Heart left ventricle (tissue), 13 donors: ENCODE measurements around the gene RBMY1A1.
"Not testable (repeated sequence)": the region's sequence is repeated elsewhere in the genome, so short reads cannot be mapped to it uniquely, and the experiment has no call there.

Experiments used
- POLR2A ChIP-seq, 2 donors: fragments of 450-650 bp; IDR thresholded peaks; one replicate each; pipeline ENCODE4 v1.6.1; 2017; ENCODE audit warnings: antibody characterized with exemption in 2 of 2, mild to moderate bottlenecking in 2 of 2, moderate library complexity in 2 of 2
- TF ChIP-seq, protein P1 (sequence below), 12 donors: fragments of 200-600 bp; sonication (generic) in 4 of 12; IDR thresholded peaks; one replicate each; pipeline versions ENCODE4 v1.5.0 to v1.8.0; 2018 to 2022; ENCODE audit warnings: antibody characterized with exemption in 12 of 12, mild to moderate bottlenecking in 5 of 12
- donor health status: ischemic (EF 13 %, LVEDD 7.1; RV severe dilation, severe dysfunction).
- donor health status: DM: no; HTN: yes; CAD: no.
- donor health status: DM: no; HTN: no; CAD: no.
- donor health status: ischemic (EF 25% LVEDD 6.9; RV normal size, moderate dysfunction).
- donor health status: ischemic (EF 25% LVEDD 5.7; RV mildly dilated, moderate dysfunction).
- donor health status: ischemic (EF 35%, LVEDD 5.7; RV mildly dilated, moderate dysfunction).
- donor health status: nonischemic (EF 11% LVEDD 7.7; RV severe dilation, severe dysfunction).
- donor health status: DM: yes; HTN: yes; CAD: no.
- donor health status: PGD.
- donor health status: ischemic (EF 29% LVEDD 5.4; RV normal size, mild dysfunction).
- donor health status: nonischemic (EF 23%, LVEDD 6.1; RV moderate dilation, normal function).

GRCh38 chrY:21511038-21511437 lies 23.6 kb upstream of the RBMY1A1 start, which contains the start of gene RBMY1B:
- not testable (repeated sequence) for TF ChIP-seq POLR2A (IDR thresholded peaks at IDR 0.05)
- TF ChIP-seq, protein P1, sequence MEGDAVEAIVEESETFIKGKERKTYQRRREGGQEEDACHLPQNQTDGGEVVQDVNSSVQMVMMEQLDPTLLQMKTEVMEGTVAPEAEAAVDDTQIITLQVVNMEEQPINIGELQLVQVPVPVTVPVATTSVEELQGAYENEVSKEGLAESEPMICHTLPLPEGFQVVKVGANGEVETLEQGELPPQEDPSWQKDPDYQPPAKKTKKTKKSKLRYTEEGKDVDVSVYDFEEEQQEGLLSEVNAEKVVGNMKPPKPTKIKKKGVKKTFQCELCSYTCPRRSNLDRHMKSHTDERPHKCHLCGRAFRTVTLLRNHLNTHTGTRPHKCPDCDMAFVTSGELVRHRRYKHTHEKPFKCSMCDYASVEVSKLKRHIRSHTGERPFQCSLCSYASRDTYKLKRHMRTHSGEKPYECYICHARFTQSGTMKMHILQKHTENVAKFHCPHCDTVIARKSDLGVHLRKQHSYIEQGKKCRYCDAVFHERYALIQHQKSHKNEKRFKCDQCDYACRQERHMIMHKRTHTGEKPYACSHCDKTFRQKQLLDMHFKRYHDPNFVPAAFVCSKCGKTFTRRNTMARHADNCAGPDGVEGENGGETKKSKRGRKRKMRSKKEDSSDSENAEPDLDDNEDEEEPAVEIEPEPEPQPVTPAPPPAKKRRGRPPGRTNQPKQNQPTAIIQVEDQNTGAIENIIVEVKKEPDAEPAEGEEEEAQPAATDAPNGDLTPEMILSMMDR (IDR thresholded peaks at IDR 0.05), result not testable (repeated sequence)
